HK-2 (cell line): ENCODE results near the gene ZRANB3.
A peak's percentile ranks its signal among the peaks of the same experiment; 100 is the strongest.
"Not testable (repeated sequence)": the region's sequence is repeated elsewhere in the genome, so short reads cannot be mapped to it uniquely, and the experiment has no call there.

Source experiments
- DNase-seq: peaks from one replicate; pipeline ENCODE4 v3.0.0-alpha.2; 2018; ENCODE audit not compliant: unreplicated experiment

ZRANB3 gene

GRCh38 chr2:135530313-135531230 lies at the start of gene ZRANB3:
TSS of gene ZRANB3 (minus strand) at chr2:135531218.
- DNase-seq, result peak; percentile 94

- no peak for DNase-seq
These were observed 42.6 kb upstream of the ZRANB3 start for GRCh38 chr2:135573620-135574019.

- DNase-seq, result no peak
These were observed 39.9 kb upstream of the ZRANB3 start for GRCh38 chr2:135570884-135571283.

GRCh38 chr2:135563793-135564192 lies 32.8 kb upstream of the ZRANB3 start:
- peak; percentile 20 for DNase-seq

- DNase-seq, result no peak
These were observed 30.9 kb upstream of the ZRANB3 start for GRCh38 chr2:135561925-135562324.

- no peak for DNase-seq
These were observed 26.5 kb upstream of the ZRANB3 start for GRCh38 chr2:135557530-135557929.

GRCh38 chr2:135555311-135555710 lies 24.3 kb upstream of the ZRANB3 start:
- DNase-seq, result no peak

GRCh38 chr2:135552887-135553286 lies 21.9 kb upstream of the ZRANB3 start:
- DNase-seq, result no peak

GRCh38 chr2:135551356-135551755 lies 20.3 kb upstream of the ZRANB3 start:
- DNase-seq, result no peak

GRCh38 chr2:135547311-135547710 lies 16.3 kb upstream of the ZRANB3 start:
- DNase-seq, result no peak

GRCh38 chr2:135546436-135546835 lies 15.4 kb upstream of the ZRANB3 start:
- DNase-seq, result no peak

GRCh38 chr2:135533545-135533944 lies 2.5 kb upstream of the ZRANB3 start:
- DNase-seq, result not testable (repeated sequence)

- no peak for DNase-seq
These were observed 1.6 kb upstream of the ZRANB3 start for GRCh38 chr2:135532581-135532980.

- DNase-seq, result peak; percentile 97
These were observed 496 bp upstream of the ZRANB3 start, which contains the start of gene R3HDM1 for GRCh38 chr2:135531231-135532197. TSS of gene R3HDM1 (plus strand) at chr2:135531484. CDS start at chr2:135604846, 73,362 bp downstream.

- no peak for DNase-seq
These were observed 3.0 kb downstream of the ZRANB3 start for GRCh38 chr2:135528006-135528405.

GRCh38 chr2:135525786-135526185 lies 5.2 kb downstream of the ZRANB3 start:
- no peak for DNase-seq

GRCh38 chr2:135512099-135512498 lies 18.9 kb downstream of the ZRANB3 start:
- DNase-seq, result no peak

GRCh38 chr2:135510577-135510976 lies 20.4 kb downstream of the ZRANB3 start:
- DNase-seq, result no peak

GRCh38 chr2:135504811-135505210 lies 26.2 kb downstream of the ZRANB3 start:
- no peak for DNase-seq

GRCh38 chr2:135498588-135498987 lies 32.4 kb downstream of the ZRANB3 start:
- not testable (repeated sequence) for DNase-seq

- no peak for DNase-seq
These were observed 36.1 kb downstream of the ZRANB3 start for GRCh38 chr2:135494917-135495316.

- DNase-seq, result no peak
These were observed 36.5 kb downstream of the ZRANB3 start for GRCh38 chr2:135494503-135494902.
